ENCODE measurements around the gene NYNRIN.
"Not testable (repeated sequence)": the region's sequence is repeated elsewhere in the genome, so short reads cannot be mapped to it uniquely, and the experiment has no call there.

DNA sequence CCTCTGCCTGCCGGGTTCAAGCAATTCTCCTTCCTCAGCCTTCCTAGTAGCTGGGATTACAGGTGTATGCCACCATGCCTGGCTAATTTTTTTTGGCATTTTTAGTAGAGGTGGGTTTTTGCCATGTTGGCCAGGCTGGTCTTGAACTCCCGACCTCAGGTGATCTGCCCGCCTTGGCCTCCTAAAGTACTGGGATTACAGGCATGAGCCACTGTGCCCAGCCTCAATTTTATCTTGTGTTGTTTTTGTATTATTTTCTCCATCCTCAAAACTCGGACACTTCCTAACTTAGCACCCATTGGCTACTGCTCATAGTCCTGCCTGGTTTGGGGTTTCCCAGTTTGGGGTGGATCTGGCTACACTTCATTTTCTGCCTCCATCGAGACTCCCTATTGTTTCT lies 11.2 kb upstream of the NYNRIN start:
- TF ChIP-seq, protein P1, sequence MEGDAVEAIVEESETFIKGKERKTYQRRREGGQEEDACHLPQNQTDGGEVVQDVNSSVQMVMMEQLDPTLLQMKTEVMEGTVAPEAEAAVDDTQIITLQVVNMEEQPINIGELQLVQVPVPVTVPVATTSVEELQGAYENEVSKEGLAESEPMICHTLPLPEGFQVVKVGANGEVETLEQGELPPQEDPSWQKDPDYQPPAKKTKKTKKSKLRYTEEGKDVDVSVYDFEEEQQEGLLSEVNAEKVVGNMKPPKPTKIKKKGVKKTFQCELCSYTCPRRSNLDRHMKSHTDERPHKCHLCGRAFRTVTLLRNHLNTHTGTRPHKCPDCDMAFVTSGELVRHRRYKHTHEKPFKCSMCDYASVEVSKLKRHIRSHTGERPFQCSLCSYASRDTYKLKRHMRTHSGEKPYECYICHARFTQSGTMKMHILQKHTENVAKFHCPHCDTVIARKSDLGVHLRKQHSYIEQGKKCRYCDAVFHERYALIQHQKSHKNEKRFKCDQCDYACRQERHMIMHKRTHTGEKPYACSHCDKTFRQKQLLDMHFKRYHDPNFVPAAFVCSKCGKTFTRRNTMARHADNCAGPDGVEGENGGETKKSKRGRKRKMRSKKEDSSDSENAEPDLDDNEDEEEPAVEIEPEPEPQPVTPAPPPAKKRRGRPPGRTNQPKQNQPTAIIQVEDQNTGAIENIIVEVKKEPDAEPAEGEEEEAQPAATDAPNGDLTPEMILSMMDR (IDR thresholded peaks at IDR 0.05) = not testable (repeated sequence)
- not testable (repeated sequence) for TF ChIP-seq CREB1 (CRISPR knock-in tag; IDR thresholded peaks at IDR 0.05); ATF1 (CRISPR knock-in tag; IDR thresholded peaks at IDR 0.05); FOXK1 (CRISPR knock-in tag; IDR thresholded peaks at IDR 0.05); ELF4 (CRISPR knock-in tag; IDR thresholded peaks at IDR 0.05; ENCODE audit: low read depth); FOXJ3 (CRISPR knock-in tag; IDR thresholded peaks at IDR 0.05; ENCODE audit: borderline replicate concordance); TEAD4 (CRISPR knock-in tag; IDR thresholded peaks at IDR 0.05); NR1H2 (CRISPR knock-in tag; IDR thresholded peaks at IDR 0.05); ZNF317 (CRISPR knock-in tag; IDR thresholded peaks at IDR 0.05; ENCODE audit: borderline replicate concordance, low read depth)
- TF ChIP-seq, protein P2, sequence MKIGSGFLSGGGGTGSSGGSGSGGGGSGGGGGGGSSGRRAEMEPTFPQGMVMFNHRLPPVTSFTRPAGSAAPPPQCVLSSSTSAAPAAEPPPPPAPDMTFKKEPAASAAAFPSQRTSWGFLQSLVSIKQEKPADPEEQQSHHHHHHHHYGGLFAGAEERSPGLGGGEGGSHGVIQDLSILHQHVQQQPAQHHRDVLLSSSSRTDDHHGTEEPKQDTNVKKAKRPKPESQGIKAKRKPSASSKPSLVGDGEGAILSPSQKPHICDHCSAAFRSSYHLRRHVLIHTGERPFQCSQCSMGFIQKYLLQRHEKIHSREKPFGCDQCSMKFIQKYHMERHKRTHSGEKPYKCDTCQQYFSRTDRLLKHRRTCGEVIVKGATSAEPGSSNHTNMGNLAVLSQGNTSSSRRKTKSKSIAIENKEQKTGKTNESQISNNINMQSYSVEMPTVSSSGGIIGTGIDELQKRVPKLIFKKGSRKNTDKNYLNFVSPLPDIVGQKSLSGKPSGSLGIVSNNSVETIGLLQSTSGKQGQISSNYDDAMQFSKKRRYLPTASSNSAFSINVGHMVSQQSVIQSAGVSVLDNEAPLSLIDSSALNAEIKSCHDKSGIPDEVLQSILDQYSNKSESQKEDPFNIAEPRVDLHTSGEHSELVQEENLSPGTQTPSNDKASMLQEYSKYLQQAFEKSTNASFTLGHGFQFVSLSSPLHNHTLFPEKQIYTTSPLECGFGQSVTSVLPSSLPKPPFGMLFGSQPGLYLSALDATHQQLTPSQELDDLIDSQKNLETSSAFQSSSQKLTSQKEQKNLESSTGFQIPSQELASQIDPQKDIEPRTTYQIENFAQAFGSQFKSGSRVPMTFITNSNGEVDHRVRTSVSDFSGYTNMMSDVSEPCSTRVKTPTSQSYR (CRISPR knock-in tag; IDR thresholded peaks at IDR 0.05) = not testable (repeated sequence)
- TF ChIP-seq, protein P3, sequence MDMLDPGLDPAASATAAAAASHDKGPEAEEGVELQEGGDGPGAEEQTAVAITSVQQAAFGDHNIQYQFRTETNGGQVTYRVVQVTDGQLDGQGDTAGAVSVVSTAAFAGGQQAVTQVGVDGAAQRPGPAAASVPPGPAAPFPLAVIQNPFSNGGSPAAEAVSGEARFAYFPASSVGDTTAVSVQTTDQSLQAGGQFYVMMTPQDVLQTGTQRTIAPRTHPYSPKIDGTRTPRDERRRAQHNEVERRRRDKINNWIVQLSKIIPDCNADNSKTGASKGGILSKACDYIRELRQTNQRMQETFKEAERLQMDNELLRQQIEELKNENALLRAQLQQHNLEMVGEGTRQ (CRISPR knock-in tag; IDR thresholded peaks at IDR 0.05) = not testable (repeated sequence)

Measured in WTC11 (cell line).